HG02588 (cell line): ENCODE results near the gene PDE4D.
"Not testable (repeated sequence)": the region's sequence is repeated elsewhere in the genome, so short reads cannot be mapped to it uniquely, and the experiment has no call there.

Experiments used
- ATAC-seq: cut with Tn5 transposase; IDR thresholded peaks from one replicate; pipeline ENCODE4 v1.9.1; 2021; ENCODE audit warnings: mild to moderate bottlenecking, moderate library complexity; ENCODE audit not compliant: unreplicated experiment

PDE4D gene

DNA sequence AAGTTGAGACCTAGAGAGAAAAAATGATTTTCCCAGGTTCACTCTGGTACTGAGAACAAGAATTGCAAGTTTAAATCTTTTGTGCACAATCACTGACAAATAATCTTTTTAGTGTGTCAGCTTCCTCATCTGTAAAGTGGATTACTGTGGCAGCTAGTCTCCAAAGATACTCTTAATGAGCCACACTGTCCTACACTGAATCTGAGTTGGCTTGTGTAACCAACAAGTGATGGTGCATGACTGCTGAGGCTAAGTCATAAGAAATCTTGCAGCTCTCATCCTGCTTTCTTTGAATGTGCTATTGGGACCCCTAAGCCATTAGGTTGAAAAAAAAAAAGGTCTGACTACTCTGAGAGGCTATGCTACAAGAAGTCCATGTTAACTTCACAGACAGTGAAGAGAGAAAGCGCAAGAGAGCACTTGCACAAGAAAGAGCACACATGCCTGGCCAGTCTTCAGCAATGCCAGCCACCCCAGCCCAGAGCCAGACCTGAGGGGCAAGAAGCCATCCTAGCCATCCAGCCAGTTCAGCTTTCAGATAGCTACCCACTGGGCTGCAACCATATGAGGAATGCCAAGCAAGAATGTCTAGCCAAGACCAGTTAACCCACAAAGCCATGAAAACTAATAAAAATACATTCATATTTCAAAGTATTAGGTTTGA lies 891.2 kb downstream of the PDE4D start:
- no peak for ATAC-seq

DNA sequence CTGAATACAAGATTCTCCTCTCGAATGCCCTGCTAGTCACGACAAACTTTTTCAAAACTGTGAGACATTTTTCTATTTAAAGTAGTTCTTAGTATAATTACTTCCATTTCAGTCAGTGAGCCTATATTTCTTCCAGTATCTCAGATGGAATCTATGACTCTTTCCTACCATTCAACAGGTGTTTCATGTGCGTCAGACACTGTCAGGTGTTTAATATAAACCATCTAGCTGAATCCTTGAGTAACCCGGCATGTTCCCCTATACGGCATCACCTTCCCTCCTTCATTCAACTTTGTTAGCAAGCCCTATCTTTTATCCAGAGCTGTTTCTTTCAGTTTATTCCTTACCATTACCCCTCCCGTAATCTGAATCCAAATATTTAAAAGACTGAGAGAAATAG lies 891.8 kb downstream of the PDE4D start:
- ATAC-seq, result no peak

DNA sequence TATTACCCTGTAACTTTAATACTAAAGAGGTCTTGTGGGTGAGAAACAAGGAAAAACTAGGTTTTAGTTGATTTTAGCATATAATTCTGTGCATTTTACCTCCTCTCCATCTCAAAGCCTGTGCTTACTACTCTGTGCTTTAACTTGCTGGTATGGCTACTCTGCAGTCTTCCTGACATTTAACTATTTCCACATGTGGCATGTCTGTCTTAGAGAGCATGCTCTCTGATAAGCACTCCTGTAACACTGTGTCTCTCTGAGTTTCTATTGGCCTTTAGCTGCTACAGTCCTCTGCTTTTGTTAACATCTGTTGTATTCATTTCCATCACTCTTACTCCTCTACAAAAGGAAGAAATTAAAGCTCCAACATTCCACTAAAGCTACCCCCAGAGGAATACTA lies 892.4 kb downstream of the PDE4D start:
- no peak for ATAC-seq

DNA sequence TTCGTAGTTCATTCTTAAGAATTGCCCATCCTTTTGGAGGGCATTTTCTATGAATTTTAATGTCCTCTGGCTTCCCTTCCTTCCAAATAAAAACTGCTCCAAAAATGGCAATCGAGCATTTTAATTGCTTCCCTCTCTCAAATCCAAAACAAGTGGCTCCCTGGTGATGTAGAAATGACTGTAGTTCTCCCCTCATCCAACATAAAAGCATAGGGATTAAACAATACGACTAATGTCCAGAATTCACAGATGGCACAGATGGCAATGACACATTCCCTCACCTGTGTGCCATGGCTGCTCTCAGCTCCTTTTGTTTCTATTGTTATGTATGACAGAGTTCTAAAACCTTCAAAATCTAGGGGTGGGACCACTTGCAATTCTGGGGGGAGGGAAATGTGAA lies 893.3 kb downstream of the PDE4D start:
- no peak for ATAC-seq

DNA sequence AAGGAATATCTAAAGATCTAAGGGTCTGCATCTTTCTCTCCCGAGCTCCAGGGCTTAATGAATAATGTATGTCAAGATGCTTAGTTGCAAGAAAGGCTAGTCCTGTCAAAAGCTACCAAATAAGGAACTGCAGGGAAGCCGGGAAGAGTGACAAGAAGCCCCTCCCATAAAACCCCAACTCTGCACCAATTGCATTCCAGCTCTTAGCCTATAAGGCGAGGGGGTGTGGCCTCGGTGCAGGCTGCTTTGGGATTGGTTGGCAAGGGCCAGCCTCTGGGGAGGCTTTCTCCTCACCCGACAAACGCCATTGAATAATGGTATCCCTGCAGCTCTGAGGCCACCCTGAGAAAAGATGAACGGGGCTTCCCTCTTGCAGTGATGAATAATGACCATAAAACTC lies 893.7 kb downstream of the PDE4D start:
- ATAC-seq, result no peak

DNA sequence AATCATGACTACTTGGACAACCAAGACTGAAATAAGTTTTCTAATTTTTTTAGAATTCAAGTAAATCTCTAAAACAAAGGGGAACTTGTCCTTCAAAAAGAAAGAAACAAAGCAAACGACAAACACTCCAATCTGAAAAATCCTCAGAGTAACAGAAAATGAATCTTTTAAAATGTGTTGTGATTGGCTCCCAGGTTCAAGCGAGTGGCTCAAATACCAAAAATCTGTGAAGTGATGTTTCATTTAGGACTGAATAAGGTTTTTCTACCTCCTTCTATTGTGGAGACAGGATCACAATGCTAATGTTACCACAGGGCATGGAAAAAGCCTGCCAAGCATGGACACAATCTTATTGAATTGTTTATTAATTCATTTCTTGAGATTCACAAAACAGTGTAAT lies 895.0 kb downstream of the PDE4D start:
- ATAC-seq, result no peak

DNA sequence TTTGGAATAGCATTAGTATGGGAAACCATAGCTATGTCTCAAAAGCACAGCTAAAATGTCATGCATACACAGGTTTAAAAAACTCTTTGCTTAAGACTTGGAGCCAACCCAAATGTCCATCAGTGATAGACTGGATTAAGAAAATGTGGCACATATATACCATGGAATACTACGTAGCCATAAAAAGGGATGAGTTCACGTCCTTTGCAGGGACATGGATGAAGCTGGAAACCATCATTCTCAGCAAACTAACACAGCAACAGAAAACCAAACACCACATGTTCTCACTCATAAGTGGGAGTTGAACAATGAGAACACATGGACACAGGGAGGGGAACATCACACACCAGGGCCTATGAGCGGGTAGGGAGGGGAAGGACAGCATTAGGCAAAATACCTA lies 897.7 kb downstream of the PDE4D start:
- ATAC-seq, result not testable (repeated sequence)

DNA sequence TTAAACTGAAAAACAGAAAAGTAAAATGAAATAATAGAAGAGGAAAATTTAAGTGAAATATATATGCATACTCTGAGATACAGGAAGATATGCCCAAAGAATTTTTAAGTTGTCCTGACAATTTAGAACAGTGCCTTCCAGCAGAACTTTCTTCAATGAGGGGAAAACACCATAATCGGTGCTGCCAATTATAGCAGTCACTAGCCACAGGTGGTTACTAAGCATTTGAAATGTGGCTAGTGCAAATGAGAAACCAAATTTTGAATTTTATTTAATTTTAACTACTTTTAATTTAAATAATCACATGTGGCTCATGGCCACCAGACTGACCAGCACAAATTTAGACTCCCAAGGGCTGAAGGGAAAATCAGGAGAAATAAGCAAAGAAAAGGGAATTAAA lies 900.1 kb downstream of the PDE4D start:
- no peak for ATAC-seq

DNA sequence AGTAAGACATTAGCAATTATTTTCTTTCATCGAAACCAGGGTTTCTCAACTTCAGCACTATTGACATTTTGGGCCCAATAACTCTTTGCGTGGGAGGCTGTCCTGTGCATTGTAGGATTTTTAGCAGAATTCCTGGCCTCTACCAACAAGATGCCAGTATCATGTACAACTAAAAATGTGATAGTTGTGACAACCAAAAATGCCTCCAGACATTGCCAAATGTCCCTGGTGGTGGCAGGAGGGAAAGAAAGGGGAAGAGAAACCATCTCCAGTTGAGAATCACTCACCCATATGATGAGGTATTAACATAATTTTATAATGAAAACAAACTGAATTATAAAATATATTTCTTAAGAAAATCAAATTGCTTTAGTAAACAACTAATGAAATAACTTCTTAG lies 904.6 kb downstream of the PDE4D start:
- ATAC-seq, result no peak

DNA sequence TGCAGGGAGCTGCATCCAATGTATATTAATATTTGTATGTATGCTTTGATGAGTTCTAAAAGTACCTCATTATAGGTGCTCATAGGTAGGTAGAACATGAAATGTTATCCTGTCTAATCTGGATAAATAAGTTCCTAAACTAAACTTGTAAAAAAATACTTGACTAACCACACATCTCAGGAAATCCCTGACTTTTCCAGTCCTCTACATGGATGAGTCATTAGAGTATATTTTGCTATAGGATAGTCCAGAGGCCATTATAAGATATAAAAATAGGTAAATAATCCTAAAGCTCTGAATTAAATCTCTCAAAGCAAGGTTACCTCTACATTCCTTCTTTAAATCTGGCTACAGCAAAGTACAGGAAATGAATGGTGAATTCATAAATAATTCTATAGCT lies 906.3 kb downstream of the PDE4D start:
- no peak for ATAC-seq

DNA sequence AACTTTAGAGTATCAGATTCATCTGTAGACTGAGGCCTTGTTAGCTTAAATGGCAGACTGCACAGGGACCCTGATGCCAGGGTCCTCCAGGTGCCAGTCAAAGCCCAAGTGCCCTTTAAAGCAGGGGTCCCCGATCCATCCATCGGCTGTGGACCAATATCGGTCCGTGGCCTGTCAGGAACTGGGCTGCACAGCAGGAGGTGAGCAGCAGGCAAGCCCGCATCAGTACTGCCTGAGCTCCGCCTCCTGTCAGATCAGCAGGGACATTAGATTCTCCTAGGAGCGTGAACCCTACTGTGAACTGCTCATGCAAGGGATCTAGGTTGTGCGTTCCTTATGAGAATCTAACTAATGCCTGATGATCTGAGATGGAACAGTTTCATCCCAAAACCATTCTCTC lies 907.2 kb downstream of the PDE4D start:
- ATAC-seq, result no peak

DNA sequence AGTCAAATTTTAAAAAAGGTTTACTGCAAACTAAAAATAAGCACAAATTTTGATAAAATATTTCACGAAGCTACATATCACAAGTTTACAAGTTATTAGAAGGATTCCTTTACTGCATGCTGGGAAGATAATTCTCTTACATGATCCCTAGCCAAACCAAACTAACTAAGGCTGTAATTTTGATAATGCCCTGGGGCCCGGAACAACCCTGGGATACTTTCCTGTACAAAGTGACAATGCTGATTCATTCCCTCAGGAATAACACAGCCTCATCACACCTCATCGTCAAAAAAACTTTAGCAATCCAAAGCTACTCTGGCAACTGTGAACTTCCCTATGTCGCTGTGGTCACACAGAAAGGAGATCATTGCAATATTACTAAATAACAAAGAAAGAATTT lies 907.8 kb downstream of the PDE4D start:
- no peak for ATAC-seq

DNA sequence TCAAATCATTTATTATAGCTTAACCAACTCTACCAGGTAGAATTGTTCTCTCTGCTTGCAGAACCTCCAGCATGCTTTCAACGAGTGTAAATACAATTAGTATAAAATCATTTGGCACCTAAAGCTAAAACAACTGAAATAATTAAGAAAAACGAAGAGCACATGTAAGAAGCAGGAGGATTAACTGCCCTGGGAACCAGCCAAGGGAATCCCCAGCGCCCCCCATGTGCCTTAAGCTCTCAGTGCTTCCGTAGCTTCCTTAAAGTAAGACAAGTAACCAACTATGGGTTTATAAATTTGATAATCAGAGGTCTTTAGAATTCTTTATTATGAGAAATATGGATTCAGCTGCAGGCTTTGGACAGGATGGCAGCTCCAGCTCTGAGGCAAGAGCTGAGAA lies 908.2 kb downstream of the PDE4D start:
- no peak for ATAC-seq

DNA sequence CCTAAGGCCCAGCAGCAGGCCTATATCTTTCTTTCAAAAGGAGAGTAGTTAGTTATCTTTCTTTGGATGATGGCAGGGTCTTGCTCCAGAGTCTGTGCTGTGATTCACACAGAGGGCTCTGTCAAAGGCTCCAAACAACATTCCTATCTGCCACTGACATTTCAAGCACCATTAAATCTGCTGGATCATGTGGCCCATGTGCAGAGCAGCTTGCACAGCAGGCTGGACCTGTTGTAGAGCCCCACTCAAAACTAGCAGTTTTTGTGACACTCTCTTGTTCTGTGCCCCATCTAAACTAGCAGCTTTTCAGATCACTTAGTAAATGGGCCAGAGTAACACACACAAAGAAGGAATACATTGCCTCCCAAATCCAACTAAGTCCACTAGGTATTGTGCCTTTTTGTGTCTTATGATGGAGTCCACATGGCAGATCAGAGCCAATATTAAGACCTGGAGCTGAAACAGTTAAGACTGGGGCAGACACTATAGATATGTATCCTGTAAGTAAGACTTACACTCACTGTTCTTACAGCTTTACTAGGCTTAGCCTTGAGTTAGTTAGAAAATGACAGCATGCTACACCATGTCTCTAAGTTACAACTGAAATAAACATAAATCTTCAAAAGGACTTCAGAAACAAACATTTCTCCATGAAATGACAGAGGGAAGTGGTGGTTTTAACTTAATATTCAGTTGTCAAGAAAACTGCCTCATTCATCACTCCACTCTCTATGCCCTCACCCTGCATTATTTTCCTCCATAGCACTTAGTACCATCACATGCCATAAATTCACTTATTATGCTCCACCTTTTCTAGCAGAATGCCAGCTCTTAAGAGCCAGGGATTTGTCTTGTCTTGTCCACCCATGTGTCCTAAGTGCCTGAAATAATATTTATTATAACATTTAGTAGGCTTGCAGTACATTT lies 909.7 kb downstream of the PDE4D start:
- ATAC-seq, result no peak

DNA sequence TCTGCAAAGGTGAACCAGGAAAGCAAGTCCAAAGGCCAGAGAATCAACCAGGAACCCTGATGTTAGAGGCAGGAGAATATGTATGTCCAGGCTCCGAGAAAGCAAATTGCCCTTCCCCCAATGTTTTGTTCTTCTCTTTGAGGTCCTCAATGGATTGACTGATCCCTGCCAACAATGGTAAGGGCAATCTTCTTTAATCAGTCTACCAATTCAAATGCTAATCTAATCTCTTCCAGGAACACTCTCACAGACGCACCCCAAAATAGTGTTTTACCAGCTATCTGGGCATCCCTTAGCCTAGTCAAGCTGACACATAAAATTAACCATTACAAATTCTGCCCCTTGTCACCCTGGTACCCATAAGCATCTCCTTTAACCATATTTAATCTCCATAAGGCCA lies 912.6 kb downstream of the PDE4D start:
- no peak for ATAC-seq

DNA sequence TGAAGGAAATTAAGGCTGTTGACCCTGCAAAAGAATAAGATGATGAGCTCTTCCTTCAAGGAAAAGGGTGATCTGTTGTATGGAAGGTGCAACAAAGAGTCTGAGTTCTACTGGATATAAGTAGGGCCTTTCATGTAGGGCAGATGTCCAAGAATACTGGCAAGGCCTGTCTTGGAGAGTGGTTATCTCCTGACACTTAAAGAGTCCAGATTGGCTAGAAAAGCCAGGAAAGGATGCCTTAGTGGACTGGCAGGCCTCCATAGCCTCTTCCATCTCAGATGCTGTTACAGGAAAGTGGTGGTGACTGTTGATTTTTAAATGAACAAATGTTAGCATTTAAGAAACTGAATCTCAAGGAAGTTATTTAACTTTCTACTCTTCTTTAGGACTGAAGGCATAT lies 914.4 kb downstream of the PDE4D start:
- ATAC-seq, result no peak

DNA sequence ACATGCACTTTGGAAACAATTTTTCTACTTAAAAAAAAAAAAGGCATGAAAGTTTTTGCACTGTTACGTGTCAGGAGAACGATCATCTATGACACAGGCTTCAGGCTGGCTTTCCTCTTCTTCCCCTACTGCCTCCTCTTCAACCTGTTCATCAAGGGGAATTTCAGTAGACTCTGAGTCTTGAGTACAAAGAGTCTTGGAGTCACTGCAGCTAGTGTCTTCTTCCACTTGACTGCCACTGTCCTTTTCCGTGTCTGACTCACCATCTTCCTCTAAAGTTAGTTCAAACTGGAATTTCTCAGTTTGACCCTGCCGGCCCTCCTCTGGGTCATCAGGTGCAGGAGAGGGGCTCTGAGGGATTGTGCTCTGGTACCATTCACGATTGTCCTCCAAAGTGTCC lies 918.9 kb downstream of the PDE4D start:
- no peak for ATAC-seq

DNA sequence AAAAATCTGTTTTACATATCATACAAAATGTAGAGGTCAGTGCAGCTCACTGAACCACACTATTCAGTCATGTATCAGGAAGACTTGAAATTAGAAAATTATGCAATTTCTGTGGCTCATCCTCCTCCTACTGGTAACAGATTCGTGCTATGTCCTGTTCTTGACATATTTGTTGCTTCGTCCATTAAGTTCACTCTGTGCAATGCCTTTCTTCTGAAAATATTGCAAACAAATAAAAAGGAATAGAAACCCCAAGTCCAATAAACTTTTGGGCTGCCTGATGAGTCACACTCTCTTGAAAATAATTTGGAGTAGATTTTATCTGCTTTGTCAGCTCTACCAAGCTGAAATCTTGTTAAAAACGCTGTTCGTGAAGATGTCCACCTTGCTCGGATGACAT lies 919.4 kb downstream of the PDE4D start:
- ATAC-seq, result no peak

DNA sequence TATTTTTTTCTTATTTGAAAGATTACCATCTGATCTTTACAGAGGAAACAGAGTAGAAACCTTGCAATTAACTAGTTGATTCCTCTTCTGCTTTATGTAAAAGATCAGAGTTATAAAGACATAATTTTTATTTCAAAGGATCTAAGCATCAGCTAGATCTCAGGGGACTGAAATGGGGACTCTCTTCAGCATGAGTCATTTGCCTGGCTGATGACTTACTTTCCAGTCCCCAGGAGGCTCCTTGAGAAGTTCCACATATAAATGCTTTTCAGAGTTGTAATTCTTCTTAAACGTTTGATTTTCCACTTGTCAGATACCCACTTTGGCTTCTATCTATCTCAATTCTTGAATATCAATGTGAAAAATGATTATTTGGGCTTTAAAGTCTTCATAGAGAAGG lies 921.2 kb downstream of the PDE4D start:
- no peak for ATAC-seq

DNA sequence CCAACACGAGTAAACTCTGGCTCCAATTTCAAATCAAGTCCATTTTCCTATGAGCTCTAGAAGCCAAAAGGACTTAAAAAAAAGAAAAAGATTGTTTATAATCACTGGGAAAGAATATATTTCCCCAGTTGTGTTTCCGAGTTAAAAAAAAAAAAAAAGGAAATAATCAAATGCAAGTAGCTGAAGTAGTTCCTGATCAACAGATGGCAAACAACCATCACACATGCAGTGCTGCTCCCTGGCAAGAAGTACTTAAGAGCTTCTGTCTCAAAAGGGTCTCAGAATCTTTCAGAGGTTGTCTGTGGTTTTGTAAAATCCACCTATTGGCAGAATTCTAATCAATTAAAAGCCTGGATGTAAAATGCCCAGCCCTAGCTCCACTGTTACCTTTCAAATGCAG lies 922.8 kb downstream of the PDE4D start:
- ATAC-seq, result no peak

DNA sequence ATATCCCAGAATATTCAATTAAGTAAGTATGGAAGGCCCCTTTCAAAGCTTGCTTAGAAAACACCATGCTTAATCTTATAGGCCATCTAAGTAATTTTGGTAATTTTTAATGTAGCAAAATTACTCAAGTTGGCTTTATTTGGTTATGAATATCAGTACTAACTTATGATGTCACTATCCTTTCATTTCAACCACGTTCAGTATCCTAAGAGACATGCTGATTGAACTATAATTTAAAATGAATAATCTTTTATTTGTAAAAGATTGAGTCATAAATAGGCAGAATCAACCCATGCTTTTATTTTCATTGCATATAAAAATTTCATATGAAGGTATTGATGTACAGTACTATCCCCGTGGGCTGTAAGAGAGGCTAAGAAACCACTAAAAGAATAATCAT lies 923.7 kb downstream of the PDE4D start:
- ATAC-seq, result no peak

DNA sequence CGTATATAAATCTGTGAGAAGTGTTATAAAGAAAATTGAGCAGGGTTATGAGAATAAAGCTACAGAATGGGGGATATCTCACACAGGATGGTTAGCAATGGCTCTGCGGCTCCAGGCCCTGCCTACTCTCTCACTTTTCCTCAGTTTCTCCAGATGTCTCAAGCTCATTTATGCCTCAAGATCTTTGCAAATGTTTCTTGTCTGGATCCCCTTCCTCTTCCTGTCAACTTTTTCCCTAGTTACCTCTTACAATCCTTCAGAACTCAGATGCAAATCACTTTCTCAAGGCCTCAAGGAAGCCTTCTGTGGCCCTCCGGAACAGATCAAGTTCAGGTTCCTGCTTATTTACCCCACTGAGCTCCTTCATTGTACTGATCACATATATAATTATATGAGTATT lies 924.3 kb downstream of the PDE4D start:
- ATAC-seq, result no peak

DNA sequence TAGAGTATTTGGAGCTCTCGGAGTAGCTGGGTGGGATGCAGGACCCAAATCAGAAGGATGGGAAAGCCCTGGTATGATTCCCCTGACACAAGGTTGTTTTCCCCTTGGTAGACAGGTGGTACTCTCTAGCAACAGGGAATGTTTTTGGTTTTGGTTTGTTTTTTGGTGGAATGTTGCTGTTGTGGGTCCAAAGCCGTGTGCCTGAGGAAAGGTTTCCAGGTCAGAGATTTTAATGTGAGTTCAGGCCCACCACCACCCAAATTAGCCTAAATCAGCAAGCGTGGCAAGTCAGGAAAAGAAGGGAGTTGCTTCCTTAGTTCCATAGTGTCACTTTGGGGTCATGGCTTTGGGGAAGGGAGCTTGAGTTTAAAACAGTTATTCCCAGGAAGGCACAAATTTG lies 925.2 kb downstream of the PDE4D start:
- ATAC-seq, result no peak
